Activated effector memory CD4-positive, alpha-beta T cell treated with Interleukin-2 at 50 U/mL for 16 hours (primary cell): ENCODE measurements around the gene CNTFR.
"Not testable (repeated sequence)": the region's sequence is repeated elsewhere in the genome, so short reads cannot be mapped to it uniquely, and the experiment has no call there.

ENCODE experiments used
- DNase-seq: peaks from one replicate; pipeline ENCODE4 v3.0.0-alpha.2; 2020

CNTFR gene

DNA sequence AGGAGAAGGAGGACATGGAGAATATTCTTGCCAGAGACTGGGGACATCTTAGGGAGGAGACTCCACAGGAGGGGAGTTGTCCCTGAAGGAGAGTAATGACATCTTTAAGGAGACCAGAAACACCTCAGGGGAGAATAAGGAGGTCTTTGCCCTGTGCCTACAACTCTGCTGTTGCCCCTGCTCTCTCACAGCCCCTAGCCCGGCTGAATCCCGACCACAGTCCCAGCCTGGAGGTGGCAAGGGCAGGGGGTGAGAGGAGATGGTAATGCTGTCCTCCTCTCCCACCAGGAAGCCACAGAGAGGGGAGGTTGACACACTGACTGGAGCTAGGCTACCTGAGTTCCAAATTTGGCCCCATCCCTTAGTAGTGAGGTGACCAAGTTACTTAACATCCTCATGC is 36.5 kb downstream of the CNTFR start:
- DNase-seq, result no peak

- no peak for DNase-seq
Observed at GRCh38 chr9:34552606-34552981, 36.9 kb downstream of the CNTFR start.

GRCh38 chr9:34551751-34552605 is 37.5 kb downstream of the CNTFR start:
- DNase-seq, result no peak

DNA sequence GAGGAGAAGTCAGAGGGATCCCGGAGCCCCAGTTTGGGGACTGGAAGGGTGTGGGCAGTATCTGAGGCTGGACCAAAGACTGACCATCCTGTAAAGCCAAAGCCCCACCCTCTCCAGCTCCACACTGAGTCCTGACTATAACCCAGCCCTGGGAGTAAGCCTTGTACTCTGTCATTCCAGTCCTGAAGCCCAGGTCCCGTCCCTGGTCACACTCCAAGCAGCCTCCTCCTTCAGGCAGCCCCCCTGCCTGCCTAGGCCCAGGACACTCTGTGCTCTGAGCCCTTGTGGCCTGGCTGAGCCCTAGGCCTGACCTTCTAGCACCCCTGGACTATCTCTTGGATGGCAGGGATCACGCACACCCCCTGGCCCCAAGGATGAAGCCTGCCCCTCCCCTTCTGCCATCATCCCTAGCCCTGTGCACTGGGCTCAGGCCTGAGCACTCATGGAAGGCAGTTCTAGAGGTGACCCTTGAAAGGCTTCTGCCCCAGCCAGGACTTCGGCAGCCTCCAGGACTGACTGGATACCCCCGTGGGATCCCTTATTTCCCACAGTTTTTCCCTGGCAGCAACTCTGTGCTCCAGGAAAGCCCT is 38.7 kb downstream of the CNTFR start:
- no peak for DNase-seq

- DNase-seq, result no peak
Observed at GRCh38 chr9:34550016-34550680, 39.4 kb downstream of the CNTFR start.

DNA sequence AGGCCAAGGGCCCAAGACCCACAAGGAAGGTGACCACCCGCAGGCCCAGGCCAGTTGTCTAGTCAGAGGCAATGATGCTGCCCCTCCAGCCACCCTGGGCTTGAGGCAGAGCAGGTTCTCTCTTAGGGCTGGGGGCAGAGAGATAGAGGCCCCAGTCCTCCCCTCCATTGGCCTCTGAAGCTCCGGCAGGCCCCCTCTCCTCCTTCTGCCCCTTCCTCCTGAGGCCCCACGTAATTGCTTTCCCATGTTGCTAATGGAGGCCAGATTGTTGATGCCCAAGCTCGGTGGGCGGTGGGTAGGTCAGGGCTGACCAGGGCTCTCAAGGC is 40.2 kb downstream of the CNTFR start:
- DNase-seq, result no peak

DNA sequence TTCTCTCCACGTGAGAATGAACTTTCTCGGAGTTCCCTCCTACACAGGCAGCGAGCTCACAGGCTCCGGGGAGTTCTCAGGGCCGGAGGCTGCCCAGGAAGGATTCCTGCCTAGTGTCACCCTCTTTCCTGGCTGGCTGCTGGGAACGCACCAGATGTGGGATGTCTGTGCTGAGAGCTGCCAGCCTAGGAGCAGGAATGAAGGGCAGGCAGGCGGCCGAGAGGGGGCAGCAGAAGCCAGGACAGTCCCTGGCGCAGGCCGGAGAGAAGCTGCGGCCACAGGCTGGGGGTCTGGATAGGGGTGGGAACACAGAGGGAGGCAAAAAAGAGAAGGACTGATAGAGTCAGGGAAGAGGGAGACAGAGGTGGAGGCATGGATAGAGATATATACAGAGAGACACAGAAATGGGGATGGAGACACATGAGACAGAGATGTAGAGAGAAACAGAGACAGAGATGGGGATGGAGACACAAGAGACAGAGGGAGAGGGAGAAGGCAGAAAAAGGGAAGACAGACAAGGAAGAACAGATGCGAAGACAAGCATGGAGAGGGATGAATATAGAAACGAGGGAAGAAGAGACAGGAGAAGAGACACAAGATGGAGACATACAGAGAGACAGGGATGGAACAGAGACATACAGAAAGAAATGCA is 41.4 kb downstream of the CNTFR start:
- no peak for DNase-seq

GRCh38 chr9:34546834-34547827 is 42.4 kb downstream of the CNTFR start:
- no peak for DNase-seq

- DNase-seq, result no peak
Observed at GRCh38 chr9:34546102-34546833, 43.3 kb downstream of the CNTFR start.

GRCh38 chr9:34545497-34545896 is 44.0 kb downstream of the CNTFR start:
- DNase-seq, result no peak

GRCh38 chr9:34544035-34544434 is 45.5 kb downstream of the CNTFR start:
- DNase-seq, result no peak

GRCh38 chr9:34541540-34541939 is 48.0 kb downstream of the CNTFR start:
- DNase-seq, result no peak

GRCh38 chr9:34540827-34541226 is 48.7 kb downstream of the CNTFR start:
- DNase-seq, result no peak

DNA sequence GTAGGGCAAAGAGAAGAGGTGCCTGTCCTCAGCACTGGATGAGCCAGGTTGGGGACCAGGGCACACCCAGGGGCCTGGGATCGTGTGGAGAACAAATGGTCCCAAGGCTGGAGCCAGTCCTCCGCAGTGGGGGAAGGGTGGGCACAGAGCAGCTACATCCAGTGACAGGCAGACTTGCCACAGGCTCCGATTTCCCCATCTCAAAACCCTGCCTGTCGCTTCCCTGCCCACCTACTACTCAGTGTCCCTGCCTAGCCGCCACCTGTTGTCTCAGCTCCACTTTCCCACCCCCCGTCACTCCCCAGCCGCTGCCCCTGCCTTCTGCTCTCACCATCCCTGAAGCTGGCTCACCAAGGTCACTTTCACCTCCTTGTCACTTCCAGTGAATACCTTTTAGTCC is 52.8 kb downstream of the CNTFR start:
- DNase-seq, result no peak

- DNase-seq, result not testable (repeated sequence)
Observed at GRCh38 chr9:34532041-34532440, 57.5 kb downstream of the CNTFR start.

DNA sequence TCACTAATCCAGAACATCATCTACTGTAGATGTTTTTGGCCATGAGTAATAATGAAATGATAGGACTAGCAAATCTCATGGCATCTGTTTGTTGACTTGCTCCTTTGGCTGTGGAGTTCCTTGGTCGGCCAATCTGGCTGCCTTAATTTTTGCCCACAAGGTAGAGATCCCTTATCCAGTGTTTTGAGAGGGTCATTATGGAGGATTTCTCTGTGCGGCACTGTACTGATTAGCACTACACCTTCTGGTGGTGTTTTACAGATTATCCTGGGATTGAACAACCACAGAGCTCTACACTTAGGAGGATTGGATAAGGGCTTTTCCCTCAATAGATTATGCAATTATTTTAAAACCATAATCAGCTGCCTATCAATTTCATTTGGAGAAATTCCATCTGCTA is 63.5 kb downstream of the CNTFR start:
- DNase-seq, result no peak

GRCh38 chr9:34524349-34524748 is 65.2 kb downstream of the CNTFR start:
- DNase-seq, result no peak

DNA sequence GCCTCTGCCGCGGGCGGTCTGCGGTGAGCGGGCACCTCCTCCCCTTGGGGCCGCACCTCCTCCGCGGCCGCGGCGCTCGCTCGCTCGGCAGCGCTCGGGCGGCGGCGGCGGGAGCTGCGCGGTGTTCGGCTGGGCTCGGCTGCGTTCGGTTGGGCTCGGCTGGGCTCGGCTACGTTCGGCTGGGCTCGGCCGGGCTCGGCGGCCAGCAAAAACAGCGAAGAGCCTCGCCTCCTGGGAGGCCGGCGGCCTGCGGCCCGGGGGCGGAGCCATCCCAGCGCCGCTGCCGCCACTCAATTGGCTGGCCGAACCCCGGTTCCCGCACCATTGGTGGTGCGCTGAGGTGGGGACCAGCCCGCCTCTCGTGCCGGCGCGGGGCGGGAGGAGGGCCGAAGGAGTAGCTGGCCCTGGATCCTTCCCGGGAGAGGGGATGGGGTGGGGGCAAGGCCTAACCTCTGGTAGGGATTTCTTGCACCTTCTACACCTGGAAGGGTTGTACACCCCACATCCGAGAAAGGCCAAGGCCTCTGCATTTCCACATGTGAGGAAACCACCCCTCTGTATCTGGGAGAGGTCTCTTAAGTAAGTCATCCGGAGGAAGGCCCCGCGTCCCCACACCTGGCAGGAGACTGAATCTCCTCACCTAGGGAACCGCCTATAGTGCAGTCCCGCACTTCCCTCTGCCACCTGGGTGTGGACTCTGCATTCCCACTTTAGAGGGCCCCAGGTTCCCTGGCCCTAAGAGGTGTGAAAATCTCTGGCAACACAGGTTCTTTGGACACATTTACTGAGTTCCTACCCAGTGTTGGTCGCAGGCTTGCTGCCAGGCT is 66.3 kb downstream of the CNTFR start, which contains the start of gene ENHO:
ENHO (minus strand) TSS at position 20 of the 827 bp plus-strand sequence. CDS start 1,295 bp downstream, outside the sequence.
- DNase-seq, result peak; percentile 90

DNA sequence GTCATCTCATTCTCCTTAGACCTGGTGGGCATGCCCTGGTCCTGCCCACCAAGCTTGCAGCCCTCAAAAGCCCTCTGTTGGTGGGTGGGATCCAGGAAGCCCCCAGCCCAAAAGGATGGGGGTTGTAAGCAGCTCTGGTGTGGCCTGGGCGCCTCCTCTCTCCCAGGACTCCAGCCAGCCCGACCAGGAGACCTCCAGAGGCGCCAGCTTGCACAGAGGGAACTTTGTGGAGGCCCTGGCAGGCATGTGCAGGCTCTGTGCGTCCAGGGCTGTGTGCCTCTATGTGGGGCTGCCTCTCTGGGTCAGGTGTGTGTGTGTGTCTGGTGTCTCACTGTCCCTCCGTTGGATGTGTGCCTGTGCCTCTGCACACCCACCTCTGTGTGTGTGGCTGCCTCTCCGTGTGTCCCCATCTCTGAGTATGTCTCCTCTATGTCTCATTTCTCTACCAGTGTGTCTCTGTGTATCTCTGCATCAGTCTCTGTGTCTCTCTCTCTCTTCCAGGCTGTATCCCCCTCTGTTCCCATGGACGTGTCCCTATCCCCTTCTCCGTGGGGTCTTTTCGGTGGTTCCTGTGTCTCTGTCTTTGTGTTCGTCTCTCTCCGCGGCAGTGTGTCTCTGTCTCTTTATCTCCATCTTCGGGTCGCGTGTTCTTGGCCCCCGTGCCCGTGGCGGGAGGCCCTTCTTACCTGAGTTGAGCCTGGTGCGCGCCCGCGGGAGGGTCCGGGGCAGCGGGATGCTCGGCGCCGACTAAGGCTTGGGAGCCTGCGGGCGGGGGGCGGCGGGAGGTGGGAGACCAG is 67.2 kb downstream of the CNTFR start:
- no peak for DNase-seq
